Hepatocyte (in vitro differentiated cells): ENCODE data around the gene USP30.

ENCODE experiments used
- CTCF ChIP-seq: fragments of 200-600 bp; sonication (generic); IDR thresholded peaks from 2 replicates; pipeline ENCODE4 v1.5.1; 2016; ENCODE audit warnings: antibody characterized with exemption, mild to moderate bottlenecking; ENCODE audit not compliant: poor library complexity
- EZH2 ChIP-seq: fragments of 200-600 bp; sonication (generic); IDR thresholded peaks from 2 replicates; pipeline ENCODE4 v1.6.1; 2016; ENCODE audit warnings: antibody characterized with exemption, mild to moderate bottlenecking, borderline replicate concordance
- EZH2phosphoT487 ChIP-seq: fragments of 200-600 bp; sonication (generic); IDR thresholded peaks from one replicate; pipeline ENCODE4 v1.6.1; 2018; ENCODE audit warnings: antibody characterized with exemption, mild to moderate bottlenecking, low read depth, moderate library complexity; ENCODE audit not compliant: unreplicated experiment, severe bottlenecking

GRCh38 chr12:109092497-109093021 is 40.2 kb downstream of the USP30 start:
- TF ChIP-seq CTCF: no peak
- TF ChIP-seq EZH2: no peak
- TF ChIP-seq EZH2phosphoT487: no peak
